ENCODE measurements around the gene TPRG1L.
"Not testable (repeated sequence)": the region's sequence is repeated elsewhere in the genome, so short reads cannot be mapped to it uniquely, and the experiment has no call there.

DNA sequence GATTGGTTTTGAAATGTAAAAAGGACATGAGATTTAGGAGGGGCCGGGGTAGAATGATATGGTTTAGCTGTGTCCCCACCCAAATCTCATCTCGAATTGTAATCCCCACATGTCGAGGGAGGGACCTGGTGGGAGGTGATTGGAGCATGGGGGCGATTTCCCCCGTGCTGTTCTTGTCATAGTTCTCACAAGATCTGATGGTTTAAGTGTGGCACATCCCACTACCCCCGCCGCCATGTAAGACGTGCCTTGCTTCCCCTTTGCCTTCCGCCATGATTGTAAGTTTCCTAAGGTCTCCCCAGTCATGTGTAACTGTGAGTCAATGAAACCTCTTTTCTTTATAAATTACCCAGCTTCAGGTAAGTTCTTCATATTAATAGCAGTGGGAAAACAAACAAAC is 2.7 kb upstream of the TPRG1L start:
- TF ChIP-seq, protein P1, sequence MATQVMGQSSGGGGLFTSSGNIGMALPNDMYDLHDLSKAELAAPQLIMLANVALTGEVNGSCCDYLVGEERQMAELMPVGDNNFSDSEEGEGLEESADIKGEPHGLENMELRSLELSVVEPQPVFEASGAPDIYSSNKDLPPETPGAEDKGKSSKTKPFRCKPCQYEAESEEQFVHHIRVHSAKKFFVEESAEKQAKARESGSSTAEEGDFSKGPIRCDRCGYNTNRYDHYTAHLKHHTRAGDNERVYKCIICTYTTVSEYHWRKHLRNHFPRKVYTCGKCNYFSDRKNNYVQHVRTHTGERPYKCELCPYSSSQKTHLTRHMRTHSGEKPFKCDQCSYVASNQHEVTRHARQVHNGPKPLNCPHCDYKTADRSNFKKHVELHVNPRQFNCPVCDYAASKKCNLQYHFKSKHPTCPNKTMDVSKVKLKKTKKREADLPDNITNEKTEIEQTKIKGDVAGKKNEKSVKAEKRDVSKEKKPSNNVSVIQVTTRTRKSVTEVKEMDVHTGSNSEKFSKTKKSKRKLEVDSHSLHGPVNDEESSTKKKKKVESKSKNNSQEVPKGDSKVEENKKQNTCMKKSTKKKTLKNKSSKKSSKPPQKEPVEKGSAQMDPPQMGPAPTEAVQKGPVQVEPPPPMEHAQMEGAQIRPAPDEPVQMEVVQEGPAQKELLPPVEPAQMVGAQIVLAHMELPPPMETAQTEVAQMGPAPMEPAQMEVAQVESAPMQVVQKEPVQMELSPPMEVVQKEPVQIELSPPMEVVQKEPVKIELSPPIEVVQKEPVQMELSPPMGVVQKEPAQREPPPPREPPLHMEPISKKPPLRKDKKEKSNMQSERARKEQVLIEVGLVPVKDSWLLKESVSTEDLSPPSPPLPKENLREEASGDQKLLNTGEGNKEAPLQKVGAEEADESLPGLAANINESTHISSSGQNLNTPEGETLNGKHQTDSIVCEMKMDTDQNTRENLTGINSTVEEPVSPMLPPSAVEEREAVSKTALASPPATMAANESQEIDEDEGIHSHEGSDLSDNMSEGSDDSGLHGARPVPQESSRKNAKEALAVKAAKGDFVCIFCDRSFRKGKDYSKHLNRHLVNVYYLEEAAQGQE (IDR thresholded peaks at IDR 0.05; ENCODE audit: unreplicated experiment): not testable (repeated sequence)
- TF ChIP-seq, protein P2, sequence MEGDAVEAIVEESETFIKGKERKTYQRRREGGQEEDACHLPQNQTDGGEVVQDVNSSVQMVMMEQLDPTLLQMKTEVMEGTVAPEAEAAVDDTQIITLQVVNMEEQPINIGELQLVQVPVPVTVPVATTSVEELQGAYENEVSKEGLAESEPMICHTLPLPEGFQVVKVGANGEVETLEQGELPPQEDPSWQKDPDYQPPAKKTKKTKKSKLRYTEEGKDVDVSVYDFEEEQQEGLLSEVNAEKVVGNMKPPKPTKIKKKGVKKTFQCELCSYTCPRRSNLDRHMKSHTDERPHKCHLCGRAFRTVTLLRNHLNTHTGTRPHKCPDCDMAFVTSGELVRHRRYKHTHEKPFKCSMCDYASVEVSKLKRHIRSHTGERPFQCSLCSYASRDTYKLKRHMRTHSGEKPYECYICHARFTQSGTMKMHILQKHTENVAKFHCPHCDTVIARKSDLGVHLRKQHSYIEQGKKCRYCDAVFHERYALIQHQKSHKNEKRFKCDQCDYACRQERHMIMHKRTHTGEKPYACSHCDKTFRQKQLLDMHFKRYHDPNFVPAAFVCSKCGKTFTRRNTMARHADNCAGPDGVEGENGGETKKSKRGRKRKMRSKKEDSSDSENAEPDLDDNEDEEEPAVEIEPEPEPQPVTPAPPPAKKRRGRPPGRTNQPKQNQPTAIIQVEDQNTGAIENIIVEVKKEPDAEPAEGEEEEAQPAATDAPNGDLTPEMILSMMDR (conservative IDR thresholded peaks at IDR 0.05; ENCODE audit: low read depth in 2 of 2): not testable (repeated sequence)
- not testable (repeated sequence) for TF ChIP-seq ZNF331 (CRISPR knock-in tag; IDR thresholded peaks at IDR 0.05; ENCODE audit: low read depth); JUNB (IDR thresholded peaks at IDR 0.05; ENCODE audit: unreplicated experiment); POLR2AphosphoS5 (IDR thresholded peaks at IDR 0.05; ENCODE audit: low read depth); EZH2 (IDR thresholded peaks at IDR 0.05; ENCODE audit: low read depth, unreplicated experiment); STAT1 (IDR thresholded peaks at IDR 0.05; ENCODE audit: unreplicated experiment); ZNF114 (CRISPR knock-in tag; IDR thresholded peaks at IDR 0.05); CREB1 (CRISPR knock-in tag; IDR thresholded peaks at IDR 0.05; ENCODE audit: low read depth); EZH2phosphoT487 (IDR thresholded peaks at IDR 0.05; ENCODE audit: unreplicated experiment); NANOG (IDR thresholded peaks at IDR 0.05; ENCODE audit: borderline replicate concordance)
- TF ChIP-seq, protein P3, sequence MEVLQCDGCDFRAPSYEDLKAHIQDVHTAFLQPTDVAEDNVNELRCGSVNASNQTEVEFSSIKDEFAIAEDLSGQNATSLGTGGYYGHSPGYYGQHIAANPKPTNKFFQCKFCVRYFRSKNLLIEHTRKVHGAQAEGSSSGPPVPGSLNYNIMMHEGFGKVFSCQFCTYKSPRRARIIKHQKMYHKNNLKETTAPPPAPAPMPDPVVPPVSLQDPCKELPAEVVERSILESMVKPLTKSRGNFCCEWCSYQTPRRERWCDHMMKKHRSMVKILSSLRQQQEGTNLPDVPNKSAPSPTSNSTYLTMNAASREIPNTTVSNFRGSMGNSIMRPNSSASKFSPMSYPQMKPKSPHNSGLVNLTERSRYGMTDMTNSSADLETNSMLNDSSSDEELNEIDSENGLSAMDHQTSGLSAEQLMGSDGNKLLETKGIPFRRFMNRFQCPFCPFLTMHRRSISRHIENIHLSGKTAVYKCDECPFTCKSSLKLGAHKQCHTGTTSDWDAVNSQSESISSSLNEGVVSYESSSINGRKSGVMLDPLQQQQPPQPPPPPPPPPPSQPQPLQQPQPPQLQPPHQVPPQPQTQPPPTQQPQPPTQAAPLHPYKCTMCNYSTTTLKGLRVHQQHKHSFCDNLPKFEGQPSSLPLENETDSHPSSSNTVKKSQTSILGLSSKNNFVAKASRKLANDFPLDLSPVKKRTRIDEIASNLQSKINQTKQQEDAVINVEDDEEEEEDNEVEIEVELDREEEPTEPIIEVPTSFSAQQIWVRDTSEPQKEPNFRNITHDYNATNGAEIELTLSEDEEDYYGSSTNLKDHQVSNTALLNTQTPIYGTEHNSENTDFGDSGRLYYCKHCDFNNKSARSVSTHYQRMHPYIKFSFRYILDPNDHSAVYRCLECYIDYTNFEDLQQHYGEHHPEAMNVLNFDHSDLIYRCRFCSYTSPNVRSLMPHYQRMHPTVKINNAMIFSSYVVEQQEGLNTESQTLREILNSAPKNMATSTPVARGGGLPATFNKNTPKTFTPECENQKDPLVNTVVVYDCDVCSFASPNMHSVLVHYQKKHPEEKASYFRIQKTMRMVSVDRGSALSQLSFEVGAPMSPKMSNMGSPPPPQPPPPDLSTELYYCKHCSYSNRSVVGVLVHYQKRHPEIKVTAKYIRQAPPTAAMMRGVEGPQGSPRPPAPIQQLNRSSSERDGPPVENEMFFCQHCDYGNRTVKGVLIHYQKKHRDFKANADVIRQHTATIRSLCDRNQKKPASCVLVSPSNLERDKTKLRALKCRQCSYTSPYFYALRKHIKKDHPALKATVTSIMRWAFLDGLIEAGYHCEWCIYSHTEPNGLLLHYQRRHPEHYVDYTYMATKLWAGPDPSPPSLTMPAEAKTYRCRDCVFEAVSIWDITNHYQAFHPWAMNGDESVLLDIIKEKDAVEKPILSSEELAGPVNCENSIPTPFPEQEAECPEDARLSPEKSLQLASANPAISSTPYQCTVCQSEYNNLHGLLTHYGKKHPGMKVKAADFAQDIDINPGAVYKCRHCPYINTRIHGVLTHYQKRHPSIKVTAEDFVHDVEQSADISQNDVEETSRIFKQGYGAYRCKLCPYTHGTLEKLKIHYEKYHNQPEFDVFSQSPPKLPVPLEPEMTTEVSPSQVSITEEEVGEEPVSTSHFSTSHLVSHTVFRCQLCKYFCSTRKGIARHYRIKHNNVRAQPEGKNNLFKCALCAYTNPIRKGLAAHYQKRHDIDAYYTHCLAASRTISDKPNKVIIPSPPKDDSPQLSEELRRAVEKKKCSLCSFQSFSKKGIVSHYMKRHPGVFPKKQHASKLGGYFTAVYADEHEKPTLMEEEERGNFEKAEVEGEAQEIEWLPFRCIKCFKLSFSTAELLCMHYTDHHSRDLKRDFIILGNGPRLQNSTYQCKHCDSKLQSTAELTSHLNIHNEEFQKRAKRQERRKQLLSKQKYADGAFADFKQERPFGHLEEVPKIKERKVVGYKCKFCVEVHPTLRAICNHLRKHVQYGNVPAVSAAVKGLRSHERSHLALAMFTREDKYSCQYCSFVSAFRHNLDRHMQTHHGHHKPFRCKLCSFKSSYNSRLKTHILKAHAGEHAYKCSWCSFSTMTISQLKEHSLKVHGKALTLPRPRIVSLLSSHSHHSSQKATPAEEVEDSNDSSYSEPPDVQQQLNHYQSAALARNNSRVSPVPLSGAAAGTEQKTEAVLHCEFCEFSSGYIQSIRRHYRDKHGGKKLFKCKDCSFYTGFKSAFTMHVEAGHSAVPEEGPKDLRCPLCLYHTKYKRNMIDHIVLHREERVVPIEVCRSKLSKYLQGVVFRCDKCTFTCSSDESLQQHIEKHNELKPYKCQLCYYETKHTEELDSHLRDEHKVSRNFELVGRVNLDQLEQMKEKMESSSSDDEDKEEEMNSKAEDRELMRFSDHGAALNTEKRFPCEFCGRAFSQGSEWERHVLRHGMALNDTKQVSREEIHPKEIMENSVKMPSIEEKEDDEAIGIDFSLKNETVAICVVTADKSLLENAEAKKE (CRISPR knock-in tag; IDR thresholded peaks at IDR 0.05): not testable (repeated sequence)
